GM19395 (cell line): ENCODE data around the gene PLAU.
"Not testable (repeated sequence)": the region's sequence is repeated elsewhere in the genome, so short reads cannot be mapped to it uniquely, and the experiment has no call there.

Experiments
- ATAC-seq: cut with Tn5 transposase; IDR thresholded peaks from one replicate; pipeline ENCODE4 v1.9.1; 2021; ENCODE audit warnings: mild to moderate bottlenecking, moderate library complexity; ENCODE audit not compliant: unreplicated experiment

The PLAU gene

GRCh38 chr10:73876566-73876965, 34.4 kb upstream of the PLAU start:
- no peak for ATAC-seq

GRCh38 chr10:73876971-73877370, 34.0 kb upstream of the PLAU start:
- ATAC-seq, result no peak

- no peak for ATAC-seq
These were observed 33.3 kb upstream of the PLAU start for GRCh38 chr10:73877533-73878160.

GRCh38 chr10:73878365-73878764, 32.6 kb upstream of the PLAU start:
- ATAC-seq, result no peak

GRCh38 chr10:73879296-73880173, 31.4 kb upstream of the PLAU start:
- peak; percentile 72 for ATAC-seq

GRCh38 chr10:73881221-73881919, 29.6 kb upstream of the PLAU start:
- no peak for ATAC-seq

GRCh38 chr10:73884017-73884416, 26.9 kb upstream of the PLAU start:
- no peak for ATAC-seq

- peak; percentile 80 for ATAC-seq
These were observed 24.8 kb upstream of the PLAU start for GRCh38 chr10:73886085-73886529.

- no peak for ATAC-seq
These were observed 24.2 kb upstream of the PLAU start for GRCh38 chr10:73886661-73887293.

- ATAC-seq, result no peak
These were observed 23.5 kb upstream of the PLAU start for GRCh38 chr10:73887294-73888039.

GRCh38 chr10:73888514-73888913, 22.4 kb upstream of the PLAU start:
- ATAC-seq, result no peak

GRCh38 chr10:73889014-73889413, 21.9 kb upstream of the PLAU start:
- no peak for ATAC-seq

GRCh38 chr10:73889416-73889815, 21.5 kb upstream of the PLAU start:
- ATAC-seq, result not testable (repeated sequence)

- ATAC-seq, result no peak
These were observed 20.7 kb upstream of the PLAU start for GRCh38 chr10:73890261-73890660.

- ATAC-seq, result not testable (repeated sequence)
These were observed 20.1 kb upstream of the PLAU start for GRCh38 chr10:73890830-73891229.

GRCh38 chr10:73891540-73891939, 19.4 kb upstream of the PLAU start:
- no peak for ATAC-seq

GRCh38 chr10:73892310-73893030, 18.5 kb upstream of the PLAU start:
- ATAC-seq, result no peak

GRCh38 chr10:73893426-73893825, 17.5 kb upstream of the PLAU start:
- no peak for ATAC-seq

- no peak for ATAC-seq
These were observed 16.5 kb upstream of the PLAU start for GRCh38 chr10:73894245-73894971.
